Parathyroid adenoma (tissue), 2 donors: Measurements from ENCODE around the gene ZNF214.
A peak's percentile ranks its signal among the peaks of the same experiment; 100 is the strongest.

ENCODE experiments used
- H2AFZ ChIP-seq: fragments of 300-600 bp; sonication (generic); one replicate; pipeline ENCODE4 v1.7.0; 2017; ENCODE audit warnings: antibody characterized with exemption, mild to moderate bottlenecking
- H3K27ac ChIP-seq: fragments of 300-600 bp; sonication (generic); one replicate; pipeline ENCODE4 v1.7.0; 2017
- H3K27me3 ChIP-seq: fragments of 300-600 bp; sonication (generic); one replicate; pipeline ENCODE4 v1.7.0; 2017; ENCODE audit warnings: low read length; ENCODE audit not compliant: control insufficient read depth, insufficient read depth
- H3K36me3 ChIP-seq: fragments of 300-600 bp; sonication (generic); one replicate; pipeline ENCODE4 v1.7.0; 2017; ENCODE audit warnings: low read length; ENCODE audit not compliant: control insufficient read depth, insufficient read depth
- H3K4me1 ChIP-seq: fragments of 300-600 bp; sonication (generic); one replicate; pipeline ENCODE4 v1.7.0; 2017; ENCODE audit warnings: control low read depth
- H3K4me2 ChIP-seq: fragments of 300-600 bp; sonication (generic); one replicate; pipeline ENCODE4 v1.7.0; 2017; ENCODE audit warnings: low read length
- H3K4me3 ChIP-seq: fragments of 300-600 bp; sonication (generic); one replicate; pipeline ENCODE4 v1.7.0; 2017; ENCODE audit warnings: low read depth, low read length
- H3K79me2 ChIP-seq: fragments of 300-600 bp; sonication (generic); one replicate; pipeline ENCODE4 v1.7.0; 2017; ENCODE audit warnings: control low read depth
- H3K9ac ChIP-seq: fragments of 300-600 bp; sonication (generic); one replicate; pipeline ENCODE4 v1.7.0; 2017; ENCODE audit warnings: mild to moderate bottlenecking
- H3K9me3 ChIP-seq: fragments of 300-600 bp; sonication (generic); one replicate; pipeline ENCODE4 v1.7.0; 2017; ENCODE audit warnings: low read length; ENCODE audit not compliant: control insufficient read depth
- TF ChIP-seq, protein P1 (sequence below): fragments of 300-600 bp; sonication (generic); IDR thresholded peaks from one replicate; pipeline ENCODE4 v1.7.0; 2017; ENCODE audit warnings: antibody characterized with exemption, mild to moderate bottlenecking
- donor health status: primary hyperparathyroidism.

The ZNF214 gene

DNA sequence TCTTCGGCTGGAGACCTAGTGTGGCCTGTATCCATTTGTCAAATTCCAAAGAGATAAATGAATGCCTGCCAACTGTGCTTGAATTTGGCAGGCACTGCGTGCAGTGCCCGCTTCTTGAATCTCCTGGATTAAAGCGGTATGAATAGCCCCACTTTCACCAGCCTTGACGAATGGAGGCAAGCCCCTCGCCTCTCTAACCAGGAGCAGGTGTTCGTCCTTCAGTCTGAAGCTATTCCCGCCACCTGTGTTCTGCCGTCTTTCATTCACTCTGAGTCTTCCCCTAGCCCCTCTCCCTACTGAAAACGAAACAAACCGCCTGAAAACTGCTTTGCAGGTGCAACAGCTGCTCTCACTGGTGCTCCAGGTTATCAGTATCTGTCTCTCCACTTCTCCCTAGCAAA lies 11.3 kb upstream of the ZNF214 start:
- Histone ChIP-seq H3K4me2 (no peak overlapping the region), H3K79me2 (no peaks in the 10 kb centered on the region), H3K36me3 (no peaks in the 10 kb centered on the region), H3K4me3 (no peak overlapping the region), H3K9ac (no peak overlapping the region), H3K27me3 (no peaks in the 10 kb centered on the region), H3K9me3 (no peaks in the 10 kb centered on the region), H3K4me1 (no peaks in the 10 kb centered on the region), H3K27ac (no peak overlapping the region), H2AFZ (no peak overlapping the region)
- TF ChIP-seq, protein P1, sequence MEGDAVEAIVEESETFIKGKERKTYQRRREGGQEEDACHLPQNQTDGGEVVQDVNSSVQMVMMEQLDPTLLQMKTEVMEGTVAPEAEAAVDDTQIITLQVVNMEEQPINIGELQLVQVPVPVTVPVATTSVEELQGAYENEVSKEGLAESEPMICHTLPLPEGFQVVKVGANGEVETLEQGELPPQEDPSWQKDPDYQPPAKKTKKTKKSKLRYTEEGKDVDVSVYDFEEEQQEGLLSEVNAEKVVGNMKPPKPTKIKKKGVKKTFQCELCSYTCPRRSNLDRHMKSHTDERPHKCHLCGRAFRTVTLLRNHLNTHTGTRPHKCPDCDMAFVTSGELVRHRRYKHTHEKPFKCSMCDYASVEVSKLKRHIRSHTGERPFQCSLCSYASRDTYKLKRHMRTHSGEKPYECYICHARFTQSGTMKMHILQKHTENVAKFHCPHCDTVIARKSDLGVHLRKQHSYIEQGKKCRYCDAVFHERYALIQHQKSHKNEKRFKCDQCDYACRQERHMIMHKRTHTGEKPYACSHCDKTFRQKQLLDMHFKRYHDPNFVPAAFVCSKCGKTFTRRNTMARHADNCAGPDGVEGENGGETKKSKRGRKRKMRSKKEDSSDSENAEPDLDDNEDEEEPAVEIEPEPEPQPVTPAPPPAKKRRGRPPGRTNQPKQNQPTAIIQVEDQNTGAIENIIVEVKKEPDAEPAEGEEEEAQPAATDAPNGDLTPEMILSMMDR, result no peak

DNA sequence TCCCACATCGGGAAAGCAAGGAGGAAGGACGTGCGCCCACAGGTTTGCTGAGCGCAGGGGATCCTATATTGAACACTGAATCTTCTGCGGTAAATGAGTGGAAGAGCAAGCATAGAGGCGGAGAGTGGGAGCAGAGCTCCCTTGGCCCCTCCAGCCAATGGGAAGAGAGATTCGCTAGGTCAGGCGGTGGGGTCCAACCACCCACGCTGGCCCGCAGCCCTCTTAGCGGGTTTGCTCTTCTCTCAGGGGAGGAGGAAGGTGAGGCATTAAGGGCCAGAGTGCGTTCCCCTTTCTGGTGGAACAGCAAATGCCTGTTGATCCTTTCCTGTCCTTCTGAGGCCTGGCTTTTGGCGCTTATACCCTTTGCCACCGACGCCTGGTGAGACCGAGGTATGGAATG lies 10.7 kb upstream of the ZNF214 start:
- Histone ChIP-seq H3K36me3 (no peaks in the 10 kb centered on the region), H3K4me1 (no peaks in the 10 kb centered on the region), H3K79me2 (no peaks in the 10 kb centered on the region), H2AFZ (no peak overlapping the region), H3K9ac (no peak overlapping the region), H3K4me2 (no peak overlapping the region), H3K9me3 (no peaks in the 10 kb centered on the region), H3K4me3 (no peak overlapping the region), H3K27me3 (no peaks in the 10 kb centered on the region), H3K27ac (no peak overlapping the region)
- TF ChIP-seq, protein P1, result no peak

DNA sequence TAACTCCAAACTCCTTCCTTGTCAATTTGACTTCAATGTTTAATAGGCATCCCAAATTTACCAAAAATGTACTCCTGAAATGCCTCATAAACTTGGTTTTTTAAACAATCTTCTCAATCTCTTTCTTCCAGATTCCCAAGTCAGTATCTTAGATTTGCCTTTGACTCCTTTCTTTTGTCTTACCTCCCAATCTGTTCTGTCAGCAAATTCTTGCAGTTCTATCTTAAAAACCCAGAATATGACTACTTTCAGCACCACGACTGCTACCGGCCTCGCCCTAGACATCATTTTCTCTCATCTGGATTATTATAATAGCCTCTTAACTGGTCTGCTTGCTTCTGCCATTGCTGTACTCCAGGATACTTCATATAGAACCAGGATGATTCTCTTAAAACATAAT lies 8.0 kb upstream of the ZNF214 start:
- H3K9ac ChIP-seq, result no peak overlapping the region
- H3K4me3 ChIP-seq, result no peak overlapping the region
- no peaks in the 10 kb centered on the region for H3K9me3 ChIP-seq

DNA sequence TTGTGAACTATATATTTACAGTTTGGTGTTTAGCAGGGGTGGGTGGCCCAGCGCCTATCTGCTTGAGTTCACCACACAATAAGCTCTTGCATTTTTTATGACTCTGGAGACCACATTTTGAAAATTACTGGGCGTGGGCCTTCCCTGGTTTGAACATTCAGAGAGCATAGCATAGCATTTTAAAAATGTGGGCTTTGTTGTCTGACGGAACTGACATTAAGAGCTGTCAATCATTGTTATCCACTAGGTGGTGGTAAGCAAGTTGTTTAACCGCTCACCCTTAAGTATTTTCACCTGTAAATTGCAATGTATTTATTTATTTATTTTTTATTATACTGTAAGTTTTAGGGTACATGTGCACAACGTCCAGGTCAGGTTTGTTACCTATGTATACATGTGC lies 1.2 kb upstream of the ZNF214 start:
- Histone ChIP-seq H3K9me3 (no peaks in the 10 kb centered on the region), H3K4me3 (no peak overlapping the region), H3K4me1 (peaks cover 2% of the 10 kb centered on the region), H3K4me2 (no peak overlapping the region), H3K79me2 (no peaks in the 10 kb centered on the region), H3K27me3 (no peaks in the 10 kb centered on the region), H3K27ac (no peak overlapping the region), H3K36me3 (no peaks in the 10 kb centered on the region), H3K9ac (no peak overlapping the region), H2AFZ (peak overlapping the region; percentile 96)
- TF ChIP-seq, protein P1, result no peak

More for the DNA sequence above, 8.0 kb upstream of the ZNF214 start:
- Histone ChIP-seq H3K36me3 (no peaks in the 10 kb centered on the region), H2AFZ (no peak overlapping the region), H3K4me2 (no peak overlapping the region), H3K4me1 (no peaks in the 10 kb centered on the region), H3K79me2 (no peaks in the 10 kb centered on the region), H3K27me3 (no peaks in the 10 kb centered on the region), H3K27ac (no peak overlapping the region)
- TF ChIP-seq, protein P1, result no peak

DNA sequence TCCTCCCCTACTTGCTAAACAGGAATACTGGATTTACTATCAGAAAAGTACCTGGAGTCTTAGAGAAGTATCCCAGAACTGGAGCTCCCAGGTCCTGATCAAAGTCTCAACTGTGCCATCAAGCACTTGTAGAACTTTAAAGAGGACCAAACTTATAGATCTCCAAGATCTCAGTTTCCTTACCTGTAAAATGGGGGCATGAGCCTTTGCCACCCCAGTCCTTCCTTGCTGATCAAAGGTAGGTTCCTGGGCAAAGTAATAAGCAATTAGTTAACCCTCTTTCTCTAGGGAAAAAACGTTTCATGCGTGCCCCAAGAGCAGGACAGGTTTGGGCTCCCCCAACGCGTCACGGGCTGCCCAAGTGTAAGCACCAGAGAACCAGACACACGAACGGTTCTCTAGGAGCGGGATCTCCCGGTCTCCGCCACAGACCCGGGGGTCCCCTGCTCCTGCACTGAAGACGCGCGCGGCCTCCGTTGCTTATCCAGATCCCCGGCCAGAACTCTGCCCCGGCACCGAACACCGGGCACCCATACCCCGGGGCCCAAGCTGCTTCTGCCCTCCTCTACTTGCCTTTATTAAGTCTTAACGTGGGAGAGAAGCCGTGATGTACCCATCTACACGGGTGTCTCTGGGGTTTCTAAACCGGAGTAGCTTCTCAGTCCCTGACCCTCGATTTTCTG lies 505 bp downstream of the ZNF214 start:
- Histone ChIP-seq H3K9ac (no peak overlapping the region), H3K9me3 (no peaks in the 10 kb centered on the region), H3K27ac (peak overlapping the region; percentile 67), H2AFZ (peak overlapping the region; percentile 96), H3K4me2 (peak overlapping the region; percentile 89), H3K4me3 (peak overlapping the region; percentile 90), H3K36me3 (no peaks in the 10 kb centered on the region), H3K4me1 (peaks cover 2% of the 10 kb centered on the region), H3K27me3 (no peaks in the 10 kb centered on the region), H3K79me2 (no peaks in the 10 kb centered on the region)
- TF ChIP-seq, protein P1, result no peak
